OCI-LY1 (cell line): ENCODE results near the gene TUBA4B.

Experiments
- CTCF ChIP-seq: fragments of 200-600 bp; sonication (generic), shearing (Covaris generic); IDR thresholded peaks from 2 replicates; pipeline ENCODE4 v1.5.1; 2017; ENCODE audit warnings: mild to moderate bottlenecking, antibody characterized with exemption, low read length, moderate library complexity, mixed read lengths
- EZH2 ChIP-seq: fragments of 200-600 bp; sonication (generic), shearing (Covaris generic); IDR thresholded peaks from 2 replicates; pipeline ENCODE4 v1.8.0; 2017; ENCODE audit warnings: borderline replicate concordance, mixed run types, mild to moderate bottlenecking, antibody characterized with exemption, low read length, moderate library complexity, mixed read lengths

GRCh38 chr2:219214786-219215185, 38.3 kb upstream of the TUBA4B start:
- TF ChIP-seq CTCF (no peak), EZH2 (no peak)
